Endodermal cell (in vitro differentiated cells): ENCODE results near the gene CERS1. TPM values are rescaled to one million over a fixed set of nuclear protein-coding genes. Genes with fewer than 3 reads are reported as not detected.

Experiments
- DNase-seq: peaks from one replicate; pipeline ENCODE4 v3.0.0-alpha.2; 2017
- H3K27ac ChIP-seq: 2 replicates; pipeline ENCODE4 v1.5.1; 2013; ENCODE audit warnings: mild to moderate bottlenecking, low read depth, low read length, moderate library complexity
- H3K27me3 ChIP-seq: 2 replicates; pipeline ENCODE4 v1.6.1; 2013; ENCODE audit warnings: mild to moderate bottlenecking, low read length, moderate library complexity; ENCODE audit not compliant: insufficient read depth, control insufficient read depth, poor library complexity, severe bottlenecking
- H3K36me3 ChIP-seq: 2 replicates; pipeline ENCODE4 v1.7.0; 2013; ENCODE audit warnings: mild to moderate bottlenecking, low read length, moderate library complexity; ENCODE audit not compliant: control insufficient read depth, insufficient read depth
- H3K4me1 ChIP-seq: one replicate; pipeline ENCODE4 v1.7.0; 2013; ENCODE audit warnings: low read length; ENCODE audit not compliant: control insufficient read depth, insufficient read depth
- H3K4me3 ChIP-seq: 2 replicates; pipeline ENCODE4 v1.5.1; 2013; ENCODE audit warnings: mild to moderate bottlenecking, low read length, moderate library complexity
- H3K9ac ChIP-seq: 2 replicates; pipeline ENCODE4 v1.6.1; 2013; ENCODE audit warnings: mild to moderate bottlenecking, low read length, moderate library complexity; ENCODE audit not compliant: poor library complexity, severe bottlenecking; ENCODE audit errors: extremely low read depth
- H3K9me3 ChIP-seq: 2 replicates; pipeline ENCODE4 v1.6.1; 2013; ENCODE audit warnings: mild to moderate bottlenecking, low read length, moderate library complexity; ENCODE audit not compliant: control insufficient read depth
- H3K27ac Mint-ChIP-seq: 2 replicates; pipeline ENCODE4 v1.8.0; 2020; ENCODE audit warnings: mixed read lengths
- H3K27me3 Mint-ChIP-seq: 2 replicates; pipeline ENCODE4 v1.8.0; 2021; ENCODE audit warnings: mild to moderate bottlenecking, mixed read lengths; ENCODE audit not compliant: insufficient read depth
- H3K36me3 Mint-ChIP-seq: 2 replicates; pipeline ENCODE4 v1.8.0; 2020; ENCODE audit warnings: low read depth, mixed read lengths
- H3K4me1 Mint-ChIP-seq: 2 replicates; pipeline ENCODE4 v1.8.0; 2020; ENCODE audit warnings: mixed read lengths
- H3K4me3 Mint-ChIP-seq: 2 replicates; pipeline ENCODE4 v1.8.0; 2020; ENCODE audit warnings: mild to moderate bottlenecking, moderate library complexity, mixed read lengths
- H3K9me3 Mint-ChIP-seq: 2 replicates; pipeline ENCODE4 v1.8.0; 2020; ENCODE audit warnings: mild to moderate bottlenecking, mixed read lengths
- CTCF ChIP-seq: fragments of 200-600 bp; sonication (generic); conservative IDR thresholded peaks from 2 replicates; pipeline ENCODE4 v1.5.0; 2021; ENCODE audit warnings: antibody characterized with exemption, mild to moderate bottlenecking
- WGBS, 2 experiments: methylation state at CpG; one replicate each; pipeline versions ENCODE4 v1.1.5 to v1.1.7; 2013; ENCODE audit warnings: missing lambda C conversion rate in 2 of 2, mixed read lengths in 1 of 2; ENCODE audit not compliant: insufficient coverage in 1 of 2, insufficient read length in 1 of 2; 5-methylcytosine and 5-hydroxymethylcytosine counted together
- total RNA-seq, 2 donors: library from RNA; stranded (reverse); fragmentation: NEBNext Ultra II Directional in 1 of 2; extraction: Animal tissue kit (Norgen Biotek cat#: 25700) in 1 of 2; gene quantifications; 2 replicates in 1 of 2; 3 replicates in 1 of 2; pipeline ENCODE4 v1.2.1, GENCODE V29; 2021

CERS1 gene
- total RNA-seq, 2 donors from 2014 or later: 16.6 to 25.5 TPM

- WGBS, 2 experiments: 57 to 70% methylated on average over 13 to 18 of the region's 18 CpGs
- H3K27me3 Mint-ChIP-seq: peaks cover 1% of the 10 kb centered on the region
- peaks cover 41% of the 10 kb centered on the region for H3K36me3 ChIP-seq
- peaks cover 4% of the 10 kb centered on the region for H3K27me3 ChIP-seq
- peaks cover 25% of the 10 kb centered on the region for H3K4me1 Mint-ChIP-seq
- H3K4me3 ChIP-seq: peak overlapping the region; percentile 85
- H3K4me1 ChIP-seq: no peaks in the 10 kb centered on the region
- DNase-seq: no peak
- peak overlapping the region; percentile 89 for H3K4me3 Mint-ChIP-seq
- peak overlapping the region; percentile 38 for H3K27ac Mint-ChIP-seq
- no peaks in the 10 kb centered on the region for H3K9me3 Mint-ChIP-seq
- H3K27ac ChIP-seq: no peak overlapping the region
- H3K9me3 ChIP-seq: no peaks in the 10 kb centered on the region
- TF ChIP-seq CTCF: no peak
- peaks cover 43% of the 10 kb centered on the region for H3K36me3 Mint-ChIP-seq
- H3K9ac ChIP-seq: peak overlapping the region; percentile 38
Observed at GRCh38 chr19:18833849-18834643, 61.9 kb downstream of the CERS1 start.

GRCh38 chr19:18833141-18833476, 62.8 kb downstream of the CERS1 start:
- WGBS, 2 experiments: 13 to 18% methylated on average over 6 to 9 of the region's 9 CpGs
- Mint-ChIP-seq H3K27me3 (peaks cover 7% of the 10 kb centered on the region), H3K4me3 (peak overlapping the region; percentile 89), H3K9me3 (no peaks in the 10 kb centered on the region), H3K4me1 (peaks cover 22% of the 10 kb centered on the region), H3K36me3 (peaks cover 36% of the 10 kb centered on the region), H3K27ac (peak overlapping the region; percentile 91)
- no peak for TF ChIP-seq CTCF
- Histone ChIP-seq H3K9ac (peak overlapping the region; percentile 77), H3K27me3 (peaks cover 10% of the 10 kb centered on the region), H3K4me3 (peak overlapping the region; percentile 85), H3K4me1 (no peaks in the 10 kb centered on the region), H3K27ac (no peak overlapping the region), H3K9me3 (no peaks in the 10 kb centered on the region), H3K36me3 (peaks cover 34% of the 10 kb centered on the region)
- no peak for DNase-seq

GRCh38 chr19:18832306-18833140, 63.4 kb downstream of the CERS1 start:
- Mint-ChIP-seq H3K27ac (peak overlapping the region; percentile 91), H3K36me3 (peaks cover 31% of the 10 kb centered on the region), H3K4me1 (peaks cover 22% of the 10 kb centered on the region), H3K9me3 (peaks cover 3% of the 10 kb centered on the region), H3K4me3 (peak overlapping the region; percentile 89), H3K27me3 (peaks cover 13% of the 10 kb centered on the region)
- H3K27me3 ChIP-seq: peaks cover 10% of the 10 kb centered on the region
- H3K4me1 ChIP-seq: no peaks in the 10 kb centered on the region
- H3K36me3 ChIP-seq: peaks cover 28% of the 10 kb centered on the region
- no peak overlapping the region for H3K27ac ChIP-seq
- peak overlapping the region; percentile 85 for H3K4me3 ChIP-seq
- 0 to 1% methylated on average over 38 to 69 of the region's 69 CpGs for WGBS, 2 experiments
- H3K9ac ChIP-seq: peak overlapping the region; percentile 77
- DNase-seq: peak; percentile 86
- no peaks in the 10 kb centered on the region for H3K9me3 ChIP-seq
- TF ChIP-seq CTCF: peak; percentile 60
